ENCODE data around the gene PGK1.
"Not testable (repeated sequence)": the region's sequence is repeated elsewhere in the genome, so short reads cannot be mapped to it uniquely, and the experiment has no call there.

The PGK1 gene

DNA sequence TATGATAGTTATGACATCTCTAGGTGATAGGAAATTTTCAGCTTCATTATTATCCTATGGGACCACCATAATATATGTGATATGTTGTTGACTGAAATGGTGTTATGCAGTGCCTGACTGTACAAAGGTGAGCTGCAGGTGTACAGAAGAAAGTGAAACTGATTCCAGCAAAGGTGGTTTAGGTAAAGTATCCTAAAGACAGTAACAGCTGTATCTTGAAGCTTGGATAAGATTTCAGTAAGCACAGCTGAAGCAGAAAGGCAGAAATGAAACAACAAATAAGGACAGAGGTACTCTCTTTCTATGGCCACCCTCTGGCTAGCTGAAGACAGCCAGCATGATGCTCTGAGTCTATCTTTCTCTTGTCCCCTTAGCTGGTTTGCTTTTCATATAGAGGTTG is 30.0 kb upstream of the PGK1 start:
- TF ChIP-seq FOXM1 (IDR thresholded peaks at IDR 0.05; ENCODE audit: borderline replicate concordance), result no peak
- TF ChIP-seq SP1 (IDR thresholded peaks at IDR 0.05), result no peak
- DNase-seq (ENCODE audit: extremely low spot score), result no peak
- ChIA-PET CTCF (no interaction called here), POLR2A (no interaction called here)

DNA sequence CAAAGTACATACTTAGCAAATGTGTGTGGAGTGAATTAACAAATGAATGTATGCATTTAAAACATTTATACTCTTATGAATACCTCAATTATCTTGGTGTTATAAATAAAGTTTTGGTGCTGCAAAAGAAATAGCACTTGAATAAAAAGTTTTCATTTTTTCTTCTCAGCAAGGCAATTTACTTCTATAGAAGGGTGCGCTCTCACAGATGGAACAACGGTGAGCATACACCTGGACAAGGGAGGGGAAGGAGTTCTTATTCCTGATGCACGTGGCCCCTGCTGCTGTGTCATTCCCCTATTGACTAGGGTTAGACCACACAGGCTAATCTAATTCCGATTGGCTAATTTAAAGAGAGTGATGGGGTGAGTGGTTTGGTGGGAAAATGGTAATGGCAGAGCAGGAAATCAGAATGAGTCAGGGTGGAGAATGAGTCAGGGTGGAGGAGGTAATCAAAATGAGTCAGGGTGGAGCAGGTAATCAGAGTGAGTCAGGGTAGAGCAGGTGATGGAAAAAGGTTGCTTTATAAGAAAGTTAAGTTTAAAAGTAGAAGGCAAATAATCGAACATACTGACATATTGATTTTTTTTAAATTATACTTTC is 28.2 kb upstream of the PGK1 start:
- TF ChIP-seq LEF1 (IDR thresholded peaks at IDR 0.05; ENCODE audit: borderline replicate concordance), result no peak
- TF ChIP-seq CTBP1 (IDR thresholded peaks at IDR 0.05; ENCODE audit: borderline replicate concordance), result no peak
- TF ChIP-seq HDGF (IDR thresholded peaks at IDR 0.05; ENCODE audit: borderline replicate concordance), result no peak
- no peak for TF ChIP-seq FOXM1 (IDR thresholded peaks at IDR 0.05; ENCODE audit: borderline replicate concordance)
- no peak for TF ChIP-seq TARDBP (IDR thresholded peaks at IDR 0.05)
- TF ChIP-seq L3MBTL2 (conservative IDR thresholded peaks at IDR 0.05), result no peak
- TF ChIP-seq NFRKB (IDR thresholded peaks at IDR 0.05), result no peak
- TF ChIP-seq SP1 (IDR thresholded peaks at IDR 0.05), result no peak
- no peak for TF ChIP-seq BHLHE40 (IDR thresholded peaks at IDR 0.05; ENCODE audit: borderline replicate concordance)
- no peak for TF ChIP-seq ZNF384 (IDR thresholded peaks at IDR 0.05)
- POLR2A ChIA-PET, result no interaction called here
- DNase-seq (ENCODE audit: extremely low spot score), result no peak
- CTCF ChIA-PET, result no interaction called here

DNA sequence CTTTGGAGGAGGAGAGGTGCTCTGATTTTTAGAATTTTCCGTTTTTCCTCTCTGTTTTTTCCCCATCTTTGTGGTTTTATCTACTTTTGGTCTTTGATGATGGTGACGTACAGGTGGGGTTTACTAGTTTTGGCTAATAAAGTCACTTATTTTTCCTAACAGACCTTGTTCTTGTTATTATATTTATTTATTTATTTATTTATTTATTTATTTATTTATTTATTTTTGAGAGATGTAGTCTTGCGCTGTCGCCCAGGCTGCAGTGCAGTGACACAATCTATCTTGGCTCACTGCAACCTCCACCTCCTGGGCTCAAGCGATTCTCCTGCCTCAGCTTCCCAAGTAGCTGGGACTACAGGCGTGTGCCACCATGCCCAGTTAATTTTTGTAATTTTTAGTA is 22.6 kb upstream of the PGK1 start:
- CTCF ChIA-PET; POLR2A ChIA-PET; DNase-seq (ENCODE audit: extremely low spot score): not testable (repeated sequence)

DNA sequence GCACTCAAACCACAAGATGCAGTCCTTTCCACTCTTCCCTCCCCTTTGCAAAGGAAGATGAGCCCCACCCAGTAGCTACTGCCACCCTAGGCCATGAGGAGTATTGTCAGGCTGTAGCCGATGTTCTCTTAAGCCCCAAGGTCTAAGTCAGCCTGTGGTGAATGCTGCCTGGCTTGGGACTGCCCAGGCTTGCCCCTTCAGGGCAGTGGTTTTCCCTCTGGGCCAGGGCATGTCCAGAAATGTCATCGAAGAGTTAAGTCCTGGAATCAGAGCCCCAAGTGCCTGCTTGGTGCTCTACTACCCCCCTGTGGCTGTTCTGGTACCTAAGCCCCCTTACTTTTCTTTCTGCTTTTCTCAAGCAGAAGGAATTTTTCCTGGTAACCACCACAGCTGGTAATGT is 11.8 kb upstream of the PGK1 start:
- ChIA-PET CTCF (no interaction called here), POLR2A (no interaction called here)
- TF ChIP-seq, protein P1, sequence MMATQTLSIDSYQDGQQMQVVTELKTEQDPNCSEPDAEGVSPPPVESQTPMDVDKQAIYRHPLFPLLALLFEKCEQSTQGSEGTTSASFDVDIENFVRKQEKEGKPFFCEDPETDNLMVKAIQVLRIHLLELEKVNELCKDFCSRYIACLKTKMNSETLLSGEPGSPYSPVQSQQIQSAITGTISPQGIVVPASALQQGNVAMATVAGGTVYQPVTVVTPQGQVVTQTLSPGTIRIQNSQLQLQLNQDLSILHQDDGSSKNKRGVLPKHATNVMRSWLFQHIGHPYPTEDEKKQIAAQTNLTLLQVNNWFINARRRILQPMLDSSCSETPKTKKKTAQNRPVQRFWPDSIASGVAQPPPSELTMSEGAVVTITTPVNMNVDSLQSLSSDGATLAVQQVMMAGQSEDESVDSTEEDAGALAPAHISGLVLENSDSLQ (IDR thresholded peaks at IDR 0.05), result no peak
- TF ChIP-seq ZNF384 (IDR thresholded peaks at IDR 0.05) (no peak), TARDBP (IDR thresholded peaks at IDR 0.05) (no peak)
- DNase-seq (ENCODE audit: extremely low spot score), result peak; percentile 28

DNA sequence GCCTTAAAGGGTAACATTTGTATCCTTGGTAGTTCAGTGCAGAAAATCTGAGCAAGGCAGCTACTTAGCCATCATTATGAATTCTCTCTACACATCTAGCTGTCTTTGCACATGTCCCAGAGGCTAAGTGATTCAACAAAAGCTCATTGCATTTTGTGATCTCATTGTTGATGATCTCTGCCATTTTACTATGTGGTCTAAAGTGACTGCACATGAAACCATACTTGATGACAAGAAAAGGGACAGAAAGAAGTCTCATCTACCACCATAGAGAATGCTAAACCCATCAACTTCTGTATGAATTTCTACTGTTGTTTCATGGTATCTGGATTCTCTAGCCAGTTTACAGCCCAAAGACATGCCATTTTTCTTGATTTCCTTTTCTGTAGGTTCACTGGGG is 5.9 kb upstream of the PGK1 start:
- TF ChIP-seq L3MBTL2 (conservative IDR thresholded peaks at IDR 0.05) (no peak), FOXK2 (IDR thresholded peaks at IDR 0.05) (no peak)
- no peak for DNase-seq (ENCODE audit: extremely low spot score)
- POLR2A ChIA-PET, result no interaction called here
- CTCF ChIA-PET, result no interaction called here

DNA sequence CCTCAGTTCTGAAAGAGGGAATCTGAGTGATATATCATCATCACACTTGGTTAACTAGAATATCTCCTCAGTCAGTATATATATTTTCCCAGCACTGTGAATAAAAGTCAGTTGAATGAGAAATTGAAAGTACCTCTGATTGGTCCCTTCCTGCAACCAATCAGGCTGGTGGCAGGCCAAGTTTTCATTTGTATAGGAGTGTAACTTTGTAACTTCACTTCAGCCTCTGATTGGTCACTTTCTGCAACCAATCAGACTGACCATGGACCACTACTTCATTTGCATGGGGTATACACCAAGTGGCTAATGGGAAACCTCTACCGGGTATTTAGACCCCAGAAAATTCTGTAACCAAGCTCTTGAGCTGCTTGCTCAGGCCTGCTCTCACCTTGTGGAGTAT is 2.0 kb upstream of the PGK1 start:
- ChIA-PET POLR2A (no interaction called here), CTCF (interaction anchor here (0.5 kb wide), 1 partner anchor 1530 kb away, joined by 3 read pairs; no protein-coding TSS in a partner anchor)
- DNase-seq (ENCODE audit: extremely low spot score), result no peak
- TF ChIP-seq ELF4 (IDR thresholded peaks at IDR 0.05), result no peak
- no peak for TF ChIP-seq LEF1 (IDR thresholded peaks at IDR 0.05; ENCODE audit: borderline replicate concordance)
- TF ChIP-seq FOXM1 (IDR thresholded peaks at IDR 0.05; ENCODE audit: borderline replicate concordance), result no peak
- TF ChIP-seq HDGF (IDR thresholded peaks at IDR 0.05; ENCODE audit: borderline replicate concordance), result no peak
- TF ChIP-seq NFRKB (IDR thresholded peaks at IDR 0.05), result no peak
- no peak for TF ChIP-seq FOXK2 (IDR thresholded peaks at IDR 0.05)
- TF ChIP-seq SUZ12 (IDR thresholded peaks at IDR 0.05), result no peak
- no peak for TF ChIP-seq SP1 (IDR thresholded peaks at IDR 0.05)
- no peak for TF ChIP-seq FOXA1 (IDR thresholded peaks at IDR 0.05)
- no peak for TF ChIP-seq L3MBTL2 (conservative IDR thresholded peaks at IDR 0.05)
- TF ChIP-seq CTBP1 (IDR thresholded peaks at IDR 0.05; ENCODE audit: borderline replicate concordance), result no peak
- TF ChIP-seq BHLHE40 (IDR thresholded peaks at IDR 0.05; ENCODE audit: borderline replicate concordance), result no peak
- no peak for TF ChIP-seq ZNF384 (IDR thresholded peaks at IDR 0.05)
- no peak for TF ChIP-seq TARDBP (IDR thresholded peaks at IDR 0.05)

DNA sequence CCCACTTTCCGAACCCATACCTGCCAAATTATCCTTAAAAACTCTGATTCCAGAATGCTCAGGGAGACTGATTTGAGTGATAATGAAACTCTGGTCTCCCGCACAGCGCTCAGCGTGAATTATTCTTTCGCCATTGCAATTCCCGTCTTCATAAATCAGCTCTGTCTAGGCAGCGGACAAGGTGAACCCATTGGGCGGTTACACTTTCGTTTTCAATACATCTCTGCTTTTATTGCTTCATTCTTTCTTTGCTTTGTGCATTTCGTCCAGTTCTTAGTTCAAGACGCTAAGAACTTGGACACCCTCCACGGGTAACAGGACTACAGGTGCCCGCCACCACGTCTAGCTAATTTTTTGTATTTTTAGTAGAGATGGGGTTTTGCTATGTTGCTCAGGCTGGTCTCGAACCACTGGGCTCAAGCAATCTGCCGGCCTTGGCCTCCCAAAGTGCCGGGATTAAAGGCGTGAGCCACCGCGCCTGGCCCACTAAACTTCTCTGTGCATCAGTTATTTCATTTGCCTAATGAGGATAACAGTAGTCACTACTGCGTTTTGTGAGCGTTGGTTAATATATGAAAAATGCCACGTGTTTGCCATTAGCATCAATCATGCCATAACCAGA is 936 bp upstream of the PGK1 start:
- POLR2A ChIA-PET, result interaction anchor here (0.7 kb wide), 1 partner anchor 37 kb away, joined by 3 read pairs; the partner anchor contains the start of gene TAF9B

More for the DNA sequence above, 936 bp upstream of the PGK1 start:
- TF ChIP-seq, protein P1 (IDR thresholded peaks at IDR 0.05), result no peak
- TF ChIP-seq HDGF (IDR thresholded peaks at IDR 0.05; ENCODE audit: borderline replicate concordance) (no peak), SP1 (IDR thresholded peaks at IDR 0.05) (no peak), FOXM1 (IDR thresholded peaks at IDR 0.05; ENCODE audit: borderline replicate concordance) (no peak), TARDBP (IDR thresholded peaks at IDR 0.05) (no peak), ELF4 (IDR thresholded peaks at IDR 0.05) (no peak), SUZ12 (IDR thresholded peaks at IDR 0.05) (no peak), CTBP1 (IDR thresholded peaks at IDR 0.05; ENCODE audit: borderline replicate concordance) (no peak), NFRKB (IDR thresholded peaks at IDR 0.05) (no peak), FOXK2 (IDR thresholded peaks at IDR 0.05) (no peak), ARNT (IDR thresholded peaks at IDR 0.05) (no peak)
- no peak for DNase-seq (ENCODE audit: extremely low spot score)
- CTCF ChIA-PET, result no interaction called here

All from HEK293T (cell line).